BJ (cell line): ENCODE data around the gene NSD2. TPM values are rescaled to one million over a fixed set of nuclear protein-coding genes. Genes with fewer than 3 reads are reported as not detected.
"Not testable (repeated sequence)": the region's sequence is repeated elsewhere in the genome, so short reads cannot be mapped to it uniquely, and the experiment has no call there.

ENCODE experiments used
- CTCF ChIA-PET: fragments of 350-600 bp; formaldehyde crosslinking; extraction: SDS; loops from one replicate; lab custom pipeline; 2021; ENCODE audit warnings: antibody characterized with exemption, inconsistent platforms; lab: Yijun Ruan, JAX
- POLR2A ChIA-PET: fragments of 300-600 bp; sonication (Branson Sonifier 250); formaldehyde crosslinking; extraction: SDS; loops from one replicate; lab custom pipeline; 2021; ENCODE audit warnings: antibody characterized with exemption; lab: Charles Lee
- DNase-seq: peaks from one replicate; pipeline ENCODE4 v3.0.0-alpha.2; 2011; ENCODE audit warnings: low read depth
- H3K27me3 ChIP-seq: 2 replicates; pipeline ENCODE4 v1.6.0; 2011; ENCODE audit warnings: low read length; ENCODE audit not compliant: control insufficient read depth, insufficient read depth
- H3K36me3 ChIP-seq: 2 replicates; pipeline ENCODE4 v1.5.1; 2011; ENCODE audit warnings: low read length; ENCODE audit not compliant: control insufficient read depth, insufficient read depth
- H3K4me3 ChIP-seq: 2 replicates; pipeline ENCODE4 v1.5.1; 2011; ENCODE audit warnings: low read depth, mild to moderate bottlenecking, control low read depth, low read length
- CTCF ChIP-seq: IDR thresholded peaks from 2 replicates; pipeline ENCODE4 v1.5.1; 2011; ENCODE audit warnings: low read depth, mild to moderate bottlenecking, control low read depth, inconsistent platforms, low read length, moderate library complexity; ENCODE audit not compliant: insufficient read depth
- polyA plus RNA-seq: library from polyadenylated mRNA; depleted of rRNA; stranded (reverse); fragments of >200 nt; gene quantifications from 2 replicates; pipeline ENCODE4 v1.2.3, GENCODE V29; 2011

Gene NSD2
- polyA plus RNA-seq, 1 experiment: 22.3 TPM

DNA sequence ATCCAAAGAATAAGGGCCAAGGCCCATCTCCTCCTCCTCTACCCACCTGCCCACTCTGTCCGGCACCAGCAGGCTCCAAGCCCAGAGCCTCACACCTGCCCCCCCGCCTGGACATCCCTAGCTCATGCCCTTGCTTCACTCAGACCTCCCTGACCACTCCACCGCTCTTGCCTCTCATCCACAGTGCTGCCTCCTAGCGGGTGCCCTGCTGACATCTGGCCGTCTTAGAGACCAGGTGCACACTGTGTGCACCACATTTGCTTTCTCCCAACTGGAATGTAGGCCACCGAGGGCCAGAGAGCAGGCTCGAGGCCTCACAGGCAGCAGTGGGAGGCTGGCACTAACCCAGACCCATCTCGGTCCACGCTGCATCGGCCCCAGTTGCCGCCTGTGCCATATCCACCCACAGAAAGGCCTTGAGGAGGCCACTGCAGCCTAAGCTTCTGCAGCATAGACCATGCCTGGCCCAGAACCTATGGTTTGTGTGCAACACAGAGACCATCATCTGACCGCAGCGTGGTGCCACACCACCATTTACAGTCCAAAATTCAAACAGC is 28.8 kb upstream of the NSD2 start:
- ChIA-PET POLR2A (interaction anchor here (0.7 kb wide), 1 partner anchor 15 kb away, joined by 3 read pairs; no protein-coding TSS in a partner anchor), CTCF (interaction anchor here (1.0 to 3.9 kb wide), 6 partner anchors 9 to 68 kb away, joined by 3 to 20 read pairs (median 4); no protein-coding TSS in a partner anchor)
- no peak for DNase-seq
- H3K36me3 ChIP-seq: peaks cover 11% of the 10 kb centered on the region
- no peaks in the 10 kb centered on the region for H3K27me3 ChIP-seq
- TF ChIP-seq CTCF: no peak
- H3K4me3 ChIP-seq: no peak overlapping the region

- Histone ChIP-seq H3K27me3 (no peaks in the 10 kb centered on the region), H3K4me3 (no peak overlapping the region), H3K36me3 (peaks cover 11% of the 10 kb centered on the region; the same call in 1 of the 2 replicates)
- CTCF ChIA-PET: interaction anchor here (0.8 to 3.9 kb wide), 7 partner anchors 12 to 150 kb away, joined by 3 to 20 read pairs (median 3); no protein-coding TSS in a partner anchor
- DNase-seq: peak; percentile 61
- POLR2A ChIA-PET: interaction anchor here (0.7 kb wide), 1 partner anchor 14 kb away, joined by 3 read pairs; no protein-coding TSS in a partner anchor
- TF ChIP-seq CTCF: no peak
Observed at GRCh38 chr4:1842993-1843448, 28.2 kb upstream of the NSD2 start.

DNA sequence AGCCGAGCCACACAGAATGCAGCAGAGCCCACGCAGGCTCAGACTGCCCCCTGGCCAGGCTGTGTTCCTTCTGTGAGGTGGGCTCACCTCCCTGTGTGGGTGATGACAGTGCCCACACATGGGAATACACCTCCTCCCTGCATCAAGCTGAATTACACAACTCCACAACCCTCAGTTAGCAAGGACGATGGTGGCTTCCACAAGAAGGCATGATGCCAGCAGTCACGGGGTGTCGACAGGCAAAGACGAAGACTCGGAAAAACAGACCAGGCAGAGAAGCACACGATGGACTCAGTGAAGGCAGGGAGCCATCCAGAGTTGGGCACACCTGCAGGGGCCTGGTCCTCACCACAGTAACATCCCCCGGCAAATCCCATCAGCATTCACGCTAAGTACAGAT is 27.3 kb upstream of the NSD2 start:
- no peak for DNase-seq
- Histone ChIP-seq H3K4me3 (no peak overlapping the region), H3K27me3 (no peaks in the 10 kb centered on the region), H3K36me3 (peaks cover 9% of the 10 kb centered on the region)
- TF ChIP-seq CTCF: no peak
- POLR2A ChIA-PET: no interaction called here
- CTCF ChIA-PET: interaction anchor here (1.2 to 3.9 kb wide), 4 partner anchors 13 to 96 kb away, joined by 3 to 20 read pairs (median 6); no protein-coding TSS in a partner anchor

DNA sequence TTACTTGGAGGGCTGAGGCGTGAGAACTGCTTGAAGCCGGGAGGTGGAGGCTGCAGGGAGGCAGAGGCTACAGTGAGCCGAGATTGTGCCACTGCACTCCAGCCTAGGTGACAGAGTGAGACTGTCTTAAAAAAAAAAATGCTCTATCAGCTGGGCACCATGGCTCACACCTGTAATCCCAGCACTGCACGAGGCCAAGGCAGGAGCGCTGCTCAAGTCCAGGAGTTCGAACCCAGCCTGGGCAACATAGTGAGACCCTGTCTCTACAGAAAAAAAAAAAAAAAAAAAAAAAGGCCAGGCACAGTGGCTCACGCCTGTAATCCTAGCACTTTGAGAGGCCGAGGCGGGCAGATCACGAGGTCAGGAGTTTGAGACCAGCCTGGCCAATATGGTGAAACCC is 26.6 kb upstream of the NSD2 start:
- DNase-seq, H3K27me3 ChIP-seq, H3K4me3 ChIP-seq, POLR2A ChIA-PET, H3K36me3 ChIP-seq: not testable (repeated sequence)
- CTCF ChIA-PET: interaction anchor here (3.9 kb wide), 1 partner anchor 55 kb away, joined by 20 read pairs; no protein-coding TSS in a partner anchor

DNA sequence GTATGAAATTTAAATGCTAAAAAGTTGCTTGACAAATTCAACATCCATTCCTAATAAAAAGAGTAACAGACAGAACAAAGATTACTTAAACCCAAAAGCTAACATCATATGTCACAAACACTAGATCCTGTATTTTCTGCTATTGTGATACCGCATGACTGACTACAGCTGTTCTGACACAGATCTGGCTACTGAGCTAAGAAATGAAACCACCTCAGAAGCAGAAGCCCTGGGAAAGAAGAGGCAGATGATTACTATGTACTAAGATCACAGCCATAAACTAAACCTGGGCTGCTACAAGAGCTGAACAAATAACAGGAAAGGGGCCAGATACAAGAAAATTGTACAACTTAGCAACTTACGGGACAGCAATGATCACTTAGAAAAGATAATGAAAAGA is 24.6 kb upstream of the NSD2 start:
- ChIA-PET POLR2A (no interaction called here), CTCF (interaction anchor here (1.3 kb wide), 1 partner anchor 52 kb away, joined by 3 read pairs; no protein-coding TSS in a partner anchor)
- no peak for DNase-seq
- Histone ChIP-seq H3K36me3 (peaks cover 1% of the 10 kb centered on the region), H3K27me3 (no peaks in the 10 kb centered on the region), H3K4me3 (no peak overlapping the region)
- TF ChIP-seq CTCF: no peak
